MM.1S (cell line): Measurements from ENCODE around the gene CAPN11.
"Not testable (repeated sequence)": the region's sequence is repeated elsewhere in the genome, so short reads cannot be mapped to it uniquely, and the experiment has no call there.

Source experiments
- DNase-seq: peaks from one replicate; pipeline ENCODE4 v3.0.0-alpha.2; 2015
- H2AFZ ChIP-seq: fragments of 300-600 bp; sonication (generic); 2 replicates; pipeline ENCODE4 v1.6.0; 2016; ENCODE audit warnings: antibody characterized with exemption, low read length
- H3F3A ChIP-seq: fragments of 300-600 bp; sonication (generic); 2 replicates; pipeline ENCODE4 v1.6.1; 2016; ENCODE audit warnings: mild to moderate bottlenecking, antibody characterized with exemption, low read length, moderate library complexity, mixed read lengths; ENCODE audit not compliant: insufficient read depth
- H3K27ac ChIP-seq: fragments of 300-600 bp; sonication (generic); 2 replicates; pipeline ENCODE4 v1.5.1; 2016; ENCODE audit warnings: mild to moderate bottlenecking, low read length
- H3K27me3 ChIP-seq: fragments of 300-600 bp; sonication (generic); replicated peaks from 2 replicates; pipeline ENCODE4 v1.6.0; 2016; ENCODE audit warnings: low read length; ENCODE audit not compliant: insufficient read depth
- H3K36me3 ChIP-seq: fragments of 300-600 bp; sonication (generic); replicated peaks from 2 replicates; pipeline ENCODE4 v1.6.1; 2016; ENCODE audit warnings: mild to moderate bottlenecking, low read length, mixed read lengths; ENCODE audit not compliant: insufficient read depth
- H3K4me1 ChIP-seq: fragments of 300-600 bp; sonication (generic); 2 replicates; pipeline ENCODE4 v1.6.1; 2016; ENCODE audit warnings: low read length, mixed read lengths
- H3K4me2 ChIP-seq: fragments of 300-600 bp; sonication (generic); 2 replicates; pipeline ENCODE4 v1.6.0; 2016; ENCODE audit warnings: low read depth, low read length
- H3K4me3 ChIP-seq: fragments of 300-600 bp; sonication (generic); 2 replicates; pipeline ENCODE4 v1.5.1; 2016; ENCODE audit warnings: low read length, mixed read lengths
- H3K79me2 ChIP-seq: fragments of 300-600 bp; sonication (generic); 2 replicates; pipeline ENCODE4 v1.6.1; 2016; ENCODE audit warnings: mixed run types, low read length, mixed read lengths
- H3K9ac ChIP-seq: fragments of 300-600 bp; sonication (generic); 2 replicates; pipeline ENCODE4 v1.6.1; 2016; ENCODE audit warnings: low read length, mixed read lengths
- H3K9me2 ChIP-seq: fragments of 300-600 bp; sonication (generic); replicated peaks from 2 replicates; pipeline ENCODE4 v1.6.1; 2016; ENCODE audit warnings: mild to moderate bottlenecking, low read length, mixed read lengths; ENCODE audit not compliant: insufficient read depth
- H3K9me3 ChIP-seq: fragments of 300-600 bp; sonication (generic); replicated peaks from 2 replicates; pipeline ENCODE4 v1.6.1; 2016; ENCODE audit warnings: mild to moderate bottlenecking, low read length, mixed read lengths; ENCODE audit not compliant: insufficient read depth
- H4K20me1 ChIP-seq: fragments of 300-600 bp; sonication (generic); 2 replicates; pipeline ENCODE4 v1.6.1; 2016; ENCODE audit warnings: mild to moderate bottlenecking, low read length, moderate library complexity, mixed read lengths; ENCODE audit not compliant: insufficient read depth
- CTCF ChIP-seq: fragments of 300-600 bp; sonication (generic); IDR thresholded peaks from 2 replicates; pipeline ENCODE4 v1.5.1; 2016; ENCODE audit warnings: antibody characterized with exemption, low read length, mixed read lengths
- EZH2 ChIP-seq: fragments of 300-600 bp; sonication (generic); optimal IDR thresholded peaks from 2 replicates; pipeline ENCODE3; 2017; ENCODE audit warnings: low read depth, mild to moderate bottlenecking, antibody characterized with exemption, low read length, mixed read lengths
- EZH2phosphoT487 ChIP-seq: fragments of 300-600 bp; sonication (generic); IDR thresholded peaks from 2 replicates; pipeline ENCODE4 v1.6.1; 2018; ENCODE audit warnings: antibody characterized with exemption, low read length

CAPN11 gene

GRCh38 chr6:44179648-44180047 lies 21.0 kb downstream of the CAPN11 start:
- no peaks in the 10 kb centered on the region for H3K4me1 ChIP-seq
- no peak overlapping the region for H2AFZ ChIP-seq
- H3K79me2 ChIP-seq: no peaks in the 10 kb centered on the region
- H3K27ac ChIP-seq: no peak overlapping the region
- no peak for DNase-seq
- no peaks in the 10 kb centered on the region for H3K9me3 ChIP-seq
- H3F3A ChIP-seq: no peaks in the 10 kb centered on the region
- no peaks in the 10 kb centered on the region for H3K36me3 ChIP-seq
- TF ChIP-seq EZH2: no peak
- TF ChIP-seq CTCF: no peak
- no peak for TF ChIP-seq EZH2phosphoT487
- no peaks in the 10 kb centered on the region for H4K20me1 ChIP-seq
- no peak overlapping the region for H3K9ac ChIP-seq
- no peak overlapping the region for H3K4me2 ChIP-seq
- H3K27me3 ChIP-seq: no peaks in the 10 kb centered on the region; the same call in none of the 2 replicates
- no peaks in the 10 kb centered on the region for H3K9me2 ChIP-seq
- H3K4me3 ChIP-seq: no peak overlapping the region

DNA sequence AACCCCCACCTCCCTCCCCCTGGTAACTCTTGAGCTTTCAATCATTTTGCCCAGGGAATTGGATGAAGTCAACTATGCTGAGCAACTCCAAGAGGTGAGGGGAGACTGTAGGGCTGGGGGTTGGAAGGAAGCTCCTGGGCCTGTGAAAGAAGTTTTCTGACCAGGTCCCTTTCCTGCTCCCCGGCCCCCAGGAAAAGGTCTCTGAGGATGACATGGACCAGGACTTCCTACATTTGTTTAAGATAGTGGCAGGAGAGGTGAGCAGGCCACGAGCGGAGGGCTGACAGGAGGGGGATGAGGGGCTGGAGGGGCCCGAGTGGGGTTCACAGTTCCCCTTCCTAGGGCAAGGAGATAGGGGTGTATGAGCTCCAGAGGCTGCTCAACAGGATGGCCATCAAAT lies 21.8 kb downstream of the CAPN11 start:
- H3K4me3 ChIP-seq: no peak overlapping the region
- TF ChIP-seq CTCF (no peak), EZH2phosphoT487 (no peak), EZH2 (no peak)
- no peak overlapping the region for H2AFZ ChIP-seq
- DNase-seq: no peak
- no peaks in the 10 kb centered on the region; the same call in none of the 2 replicates for H3K27me3 ChIP-seq
- no peak overlapping the region for H3K27ac ChIP-seq
- H3K9ac ChIP-seq: no peak overlapping the region
- no peak overlapping the region for H3K4me2 ChIP-seq
- no peaks in the 10 kb centered on the region for H3K9me2 ChIP-seq
- H3K4me1 ChIP-seq: no peaks in the 10 kb centered on the region
- H3K9me3 ChIP-seq: no peaks in the 10 kb centered on the region
- H3K79me2 ChIP-seq: no peaks in the 10 kb centered on the region
- no peaks in the 10 kb centered on the region for H3F3A ChIP-seq
- no peaks in the 10 kb centered on the region for H3K36me3 ChIP-seq
- H4K20me1 ChIP-seq: no peaks in the 10 kb centered on the region

DNA sequence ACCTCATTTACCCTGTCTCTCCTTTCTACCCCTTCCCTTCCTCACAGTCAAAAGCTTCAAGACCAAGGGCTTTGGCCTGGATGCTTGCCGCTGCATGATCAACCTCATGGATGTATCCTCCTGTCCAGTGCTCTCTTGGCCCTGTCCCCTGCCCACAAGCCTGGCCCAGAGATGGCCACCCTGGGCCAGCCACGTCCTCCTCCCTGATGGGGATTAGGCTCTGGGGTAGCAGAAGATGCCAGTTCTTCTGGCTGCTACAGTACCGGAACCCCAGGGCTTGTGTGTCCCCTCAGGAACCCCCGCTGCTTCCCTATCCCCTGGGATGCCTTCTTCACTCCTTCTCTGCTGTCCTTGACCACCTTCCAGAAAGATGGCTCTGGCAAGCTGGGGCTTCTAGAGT lies 22.3 kb downstream of the CAPN11 start:
- no peak for DNase-seq
- Histone ChIP-seq H3K27me3 (no peaks in the 10 kb centered on the region; the same call in none of the 2 replicates), H3K9me2 (no peaks in the 10 kb centered on the region), H3K4me3 (no peak overlapping the region), H3K27ac (no peak overlapping the region), H3K9me3 (no peaks in the 10 kb centered on the region), H3K79me2 (no peaks in the 10 kb centered on the region), H3K36me3 (no peaks in the 10 kb centered on the region), H2AFZ (no peak overlapping the region), H3K9ac (no peak overlapping the region), H3K4me1 (no peaks in the 10 kb centered on the region), H3F3A (no peaks in the 10 kb centered on the region), H3K4me2 (no peak overlapping the region), H4K20me1 (no peaks in the 10 kb centered on the region)
- TF ChIP-seq EZH2phosphoT487: no peak
- TF ChIP-seq EZH2: no peak
- TF ChIP-seq CTCF: no peak

- not testable (repeated sequence) for H3K9ac ChIP-seq, H3K9me3 ChIP-seq, H3F3A ChIP-seq, H2AFZ ChIP-seq, DNase-seq, H3K27me3 ChIP-seq, H3K4me1 ChIP-seq, H3K27ac ChIP-seq, H3K36me3 ChIP-seq, H3K4me3 ChIP-seq, H3K9me2 ChIP-seq, H3K79me2 ChIP-seq, H3K4me2 ChIP-seq, H4K20me1 ChIP-seq
These were observed 23.2 kb downstream of the CAPN11 start for GRCh38 chr6:44181784-44182183.
